Measurements from ENCODE around the gene TBC1D3B.
"Not testable (repeated sequence)": the region's sequence is repeated elsewhere in the genome, so short reads cannot be mapped to it uniquely, and the experiment has no call there.

The TBC1D3B gene

GRCh38 chr17:36201102-36201501 is 24.7 kb upstream of the TBC1D3B start:
- not testable (repeated sequence) for DNase-seq (ENCODE audit: low read depth in 2 of 2)

DNA sequence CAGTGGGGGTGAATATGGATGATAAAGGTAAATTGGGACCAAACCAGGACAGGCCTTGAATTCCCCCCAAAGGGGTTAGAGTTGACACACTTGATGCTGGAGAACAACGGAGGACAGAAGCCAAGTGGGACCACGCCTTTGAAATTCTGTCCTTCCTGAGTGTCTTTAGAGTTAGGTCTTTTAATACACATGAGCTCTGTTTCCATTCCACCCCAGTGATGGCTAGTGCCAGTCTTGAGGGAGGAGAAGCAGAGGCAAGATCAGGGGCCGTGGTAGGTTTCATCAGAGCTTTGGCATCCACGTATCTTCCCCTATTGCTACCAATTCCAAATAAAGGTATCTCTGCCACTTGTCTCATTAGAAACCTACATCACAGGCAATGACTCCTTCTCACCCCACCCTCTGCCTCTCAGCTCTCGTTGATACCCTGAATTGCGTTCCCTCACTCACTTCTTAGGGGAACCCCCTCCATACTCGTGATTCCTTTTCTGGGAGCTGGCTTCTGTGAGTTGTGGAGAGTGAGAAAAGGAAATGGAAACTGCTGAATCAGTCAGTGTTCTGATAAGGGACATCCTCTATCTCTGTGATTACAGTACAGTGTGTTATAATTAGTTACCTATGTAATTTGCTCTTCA is 22.5 kb upstream of the TBC1D3B start:
- no peak for DNase-seq (ENCODE audit: low read depth in 2 of 2)

GRCh38 chr17:36197387-36197703 is 20.9 kb upstream of the TBC1D3B start:
- no peak for DNase-seq (ENCODE audit: low read depth in 2 of 2)

- no peak for DNase-seq (ENCODE audit: low read depth in 2 of 2)
Measured at GRCh38 chr17:36196131-36196486, 19.7 kb upstream of the TBC1D3B start.

DNA sequence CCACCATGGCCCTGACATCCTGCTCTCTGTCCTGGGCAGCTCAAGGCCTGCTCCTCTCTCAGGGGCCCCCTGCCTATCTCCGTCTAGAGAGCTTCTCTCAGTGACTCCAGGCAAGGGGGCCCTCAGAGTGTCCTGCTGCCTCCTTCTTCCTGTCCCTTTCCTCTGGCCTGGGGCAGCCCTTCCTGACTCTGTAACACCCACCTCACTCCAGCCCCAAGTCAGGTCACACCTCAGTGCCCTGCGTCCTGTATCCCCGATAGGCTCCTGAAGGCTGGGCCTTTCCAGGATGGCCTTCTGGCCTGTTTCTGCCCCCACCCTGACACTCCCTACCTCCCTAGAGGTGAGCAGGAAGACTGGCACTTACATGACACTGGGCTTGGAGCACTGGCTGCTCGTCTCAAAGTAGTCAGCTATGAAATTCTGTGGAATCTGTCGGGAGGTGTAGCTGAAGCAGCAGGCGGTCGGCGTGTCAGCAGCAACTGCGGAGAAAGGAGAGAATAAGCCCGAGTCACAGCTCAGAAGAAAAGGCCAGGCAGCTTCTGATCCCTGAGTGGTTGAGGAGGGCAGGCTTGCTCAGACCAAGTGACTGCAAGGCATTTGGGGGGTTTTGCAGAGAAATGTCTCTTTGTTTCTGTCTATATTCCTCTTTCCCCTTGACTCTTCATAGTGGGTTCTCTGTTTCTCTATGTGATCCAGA is 19.1 kb upstream of the TBC1D3B start:
- DNase-seq (ENCODE audit: low read depth in 2 of 2), result no peak

DNA sequence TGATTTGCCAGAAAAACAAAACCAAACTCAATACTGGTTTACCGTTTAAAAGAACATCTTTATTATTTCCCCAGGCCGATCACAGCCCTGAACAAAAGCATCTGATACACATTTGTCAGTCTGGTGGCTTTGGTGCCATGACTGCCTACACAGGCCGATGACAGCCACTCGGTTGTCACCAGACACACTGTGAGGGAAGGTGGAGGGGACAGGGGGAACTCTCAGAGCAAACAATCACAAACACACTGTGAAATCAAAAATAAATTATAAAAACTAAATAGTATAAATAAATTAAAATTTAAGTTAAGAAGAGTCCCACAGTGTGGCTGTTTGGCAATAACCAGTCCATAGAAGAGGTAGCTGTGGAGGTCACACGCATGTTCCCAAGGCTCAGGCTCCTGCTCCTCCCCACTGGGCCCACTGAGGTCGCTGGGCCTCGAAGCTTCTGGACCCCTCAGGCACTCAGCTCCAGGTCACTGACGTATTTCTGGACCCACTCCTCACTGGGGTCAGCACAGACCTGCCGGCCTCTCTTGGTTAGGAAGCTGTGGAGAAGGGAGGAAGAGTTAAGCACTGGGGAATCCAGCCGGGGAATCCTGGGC is 18.5 kb upstream of the TBC1D3B start:
- DNase-seq (ENCODE audit: low read depth in 2 of 2), result not testable (repeated sequence)

DNA sequence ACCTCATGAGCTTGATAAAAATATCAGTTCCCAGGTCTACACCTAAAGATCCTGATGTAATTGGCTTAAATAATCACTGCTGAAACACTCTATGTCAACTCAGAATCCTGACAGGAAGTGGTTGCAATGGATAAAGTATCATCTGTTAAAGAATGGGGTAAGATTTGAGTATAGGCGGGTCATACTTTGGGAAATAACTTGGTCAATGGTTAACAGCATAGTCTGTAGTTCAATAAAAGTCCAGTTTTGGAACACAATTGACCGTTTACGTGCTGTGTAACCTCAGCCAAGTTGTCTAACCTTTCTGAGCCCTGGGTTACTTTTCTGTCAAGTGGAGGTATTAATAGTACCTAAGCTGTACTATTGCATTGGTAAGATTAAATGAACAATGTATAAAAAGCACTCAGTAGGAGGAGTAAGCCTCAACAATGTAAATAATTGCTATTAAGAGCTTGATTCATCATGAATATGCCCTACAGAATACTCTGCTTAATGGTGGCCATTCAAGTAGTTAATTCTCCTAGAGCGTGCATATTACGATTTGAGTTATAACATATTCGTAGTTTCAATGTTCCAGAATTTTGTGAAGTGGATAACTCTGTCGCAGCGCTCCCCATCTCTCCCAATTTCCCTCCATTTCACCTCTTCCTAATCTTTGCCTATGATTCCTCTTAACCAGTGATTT is 17.9 kb upstream of the TBC1D3B start:
- not testable (repeated sequence) for DNase-seq (ENCODE audit: low read depth in 2 of 2)

DNA sequence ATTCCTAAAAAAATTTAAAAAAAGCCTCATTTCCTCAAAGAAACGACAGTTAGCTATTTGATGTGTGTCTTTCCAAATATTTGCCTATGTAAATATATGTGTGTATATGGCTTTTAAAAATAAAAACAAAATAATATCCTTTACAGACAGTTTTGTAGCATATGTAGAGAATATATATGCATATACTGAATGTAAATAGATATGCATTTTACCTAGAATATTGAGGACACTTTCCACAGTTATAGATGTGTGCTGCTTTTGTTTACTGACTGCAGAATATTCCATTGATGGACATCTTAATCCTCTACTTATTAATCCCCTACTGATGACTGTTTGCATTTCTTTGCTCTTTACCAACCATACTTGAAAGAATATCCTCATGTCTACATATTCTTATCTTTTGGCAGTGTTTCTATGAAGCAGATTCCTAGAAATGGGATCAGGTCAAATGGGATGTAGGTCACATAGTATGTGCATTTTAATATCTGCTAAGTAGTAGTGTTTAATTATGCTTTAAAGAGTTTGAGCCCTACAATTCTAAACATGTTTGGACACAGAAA is 16.9 kb upstream of the TBC1D3B start:
- DNase-seq (ENCODE audit: low read depth in 2 of 2), result no peak

GRCh38 chr17:36190549-36191330 is 14.3 kb upstream of the TBC1D3B start:
- not testable (repeated sequence) for DNase-seq (ENCODE audit: low read depth in 2 of 2)

GRCh38 chr17:36189993-36190392 is 13.6 kb upstream of the TBC1D3B start:
- not testable (repeated sequence) for DNase-seq (ENCODE audit: low read depth in 2 of 2)

DNA sequence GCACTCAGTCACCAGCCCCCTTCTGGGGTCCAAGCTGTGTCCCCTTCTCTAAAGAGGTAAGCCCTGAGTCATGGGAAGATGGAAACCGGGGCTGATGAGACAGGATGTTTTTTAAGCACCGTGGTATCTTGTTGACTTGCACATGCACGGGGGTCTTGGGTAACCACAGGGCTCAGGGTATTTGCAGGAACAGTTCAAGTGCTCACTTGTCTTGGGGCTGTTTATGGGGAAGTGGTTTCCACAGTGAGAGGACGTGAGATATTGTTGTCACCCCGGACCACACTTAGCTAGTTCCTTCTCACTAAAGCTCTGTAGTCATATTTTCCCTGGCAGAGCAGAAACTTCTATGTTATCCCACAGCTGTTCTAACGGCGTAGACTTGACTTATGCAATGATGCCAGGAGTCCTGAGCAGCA is 12.5 kb upstream of the TBC1D3B start:
- DNase-seq (ENCODE audit: low read depth in 2 of 2), result no peak

GRCh38 chr17:36187943-36188665 is 11.7 kb upstream of the TBC1D3B start:
- DNase-seq (ENCODE audit: low read depth in 2 of 2), result not testable (repeated sequence)

DNA sequence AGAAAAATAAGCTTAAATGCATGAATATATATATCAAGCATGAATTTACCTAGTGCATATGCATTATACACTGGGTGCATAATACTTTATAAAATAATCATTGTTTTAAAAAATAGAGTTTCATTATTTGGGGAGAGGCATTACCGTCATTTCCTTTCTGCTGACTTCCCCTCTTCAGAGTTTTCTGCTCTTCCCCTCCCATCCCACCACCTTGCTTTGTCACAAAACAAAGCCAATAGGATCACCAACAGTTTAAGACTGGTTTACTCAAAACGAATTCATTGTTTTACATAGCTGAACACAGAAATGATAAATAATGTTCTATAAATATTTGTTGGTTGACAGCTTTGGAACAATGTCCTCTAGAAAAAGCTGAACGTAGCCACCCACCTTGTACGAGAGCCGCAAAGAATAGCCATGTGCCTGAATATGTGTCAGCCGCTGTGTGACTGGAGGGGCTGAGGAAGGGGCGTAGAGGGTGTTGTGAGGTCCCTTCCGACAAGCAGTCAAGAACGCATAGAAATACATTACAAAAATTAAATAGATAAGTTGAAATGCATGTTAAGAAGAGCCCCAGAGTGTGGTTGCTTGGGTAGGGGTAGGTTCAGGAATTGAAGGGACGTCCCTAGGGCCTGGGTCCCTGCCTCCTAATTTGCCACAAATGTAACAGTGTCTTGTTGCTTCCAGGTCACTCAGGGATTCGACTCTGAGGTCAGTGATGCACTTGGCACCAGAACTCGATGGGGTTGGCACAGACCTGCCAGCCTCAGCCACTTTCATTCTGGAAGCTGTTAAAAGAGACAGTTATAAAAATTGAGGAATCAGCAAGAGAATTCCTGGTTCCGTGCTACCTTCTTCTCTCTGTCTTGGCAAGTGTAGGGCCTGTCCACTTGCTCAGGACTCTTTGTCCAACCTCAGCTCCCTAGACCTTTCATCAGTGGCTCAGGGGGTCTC is 10.7 kb upstream of the TBC1D3B start:
- DNase-seq (ENCODE audit: low read depth in 2 of 2), result not testable (repeated sequence)

DNA sequence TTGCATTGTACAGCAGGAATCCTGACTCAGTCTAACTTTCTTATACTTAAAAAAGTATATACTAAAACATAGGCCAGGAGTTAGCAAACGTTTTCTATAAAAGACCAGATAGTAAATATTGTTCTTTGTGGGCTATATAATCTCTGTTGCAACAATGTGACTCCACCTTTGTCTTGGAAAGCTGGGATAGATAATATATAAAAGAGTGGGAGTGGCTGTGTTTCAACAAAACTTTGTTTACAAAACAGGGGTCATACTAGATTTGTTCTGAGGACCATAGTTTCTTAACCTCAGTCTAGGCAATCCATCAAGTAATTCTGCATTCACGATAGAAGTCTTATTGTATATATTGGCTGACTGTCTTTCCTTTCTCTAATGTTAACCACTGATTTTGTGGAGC is 9.0 kb upstream of the TBC1D3B start:
- DNase-seq (ENCODE audit: low read depth in 2 of 2), result no peak

GRCh38 chr17:36184023-36184765 is 7.8 kb upstream of the TBC1D3B start:
- DNase-seq (ENCODE audit: low read depth in 2 of 2), result no peak

- peak; percentile 19 to 26 for DNase-seq (ENCODE audit: low read depth in 2 of 2)
Measured at GRCh38 chr17:36183001-36183971, 6.8 kb upstream of the TBC1D3B start.

DNA sequence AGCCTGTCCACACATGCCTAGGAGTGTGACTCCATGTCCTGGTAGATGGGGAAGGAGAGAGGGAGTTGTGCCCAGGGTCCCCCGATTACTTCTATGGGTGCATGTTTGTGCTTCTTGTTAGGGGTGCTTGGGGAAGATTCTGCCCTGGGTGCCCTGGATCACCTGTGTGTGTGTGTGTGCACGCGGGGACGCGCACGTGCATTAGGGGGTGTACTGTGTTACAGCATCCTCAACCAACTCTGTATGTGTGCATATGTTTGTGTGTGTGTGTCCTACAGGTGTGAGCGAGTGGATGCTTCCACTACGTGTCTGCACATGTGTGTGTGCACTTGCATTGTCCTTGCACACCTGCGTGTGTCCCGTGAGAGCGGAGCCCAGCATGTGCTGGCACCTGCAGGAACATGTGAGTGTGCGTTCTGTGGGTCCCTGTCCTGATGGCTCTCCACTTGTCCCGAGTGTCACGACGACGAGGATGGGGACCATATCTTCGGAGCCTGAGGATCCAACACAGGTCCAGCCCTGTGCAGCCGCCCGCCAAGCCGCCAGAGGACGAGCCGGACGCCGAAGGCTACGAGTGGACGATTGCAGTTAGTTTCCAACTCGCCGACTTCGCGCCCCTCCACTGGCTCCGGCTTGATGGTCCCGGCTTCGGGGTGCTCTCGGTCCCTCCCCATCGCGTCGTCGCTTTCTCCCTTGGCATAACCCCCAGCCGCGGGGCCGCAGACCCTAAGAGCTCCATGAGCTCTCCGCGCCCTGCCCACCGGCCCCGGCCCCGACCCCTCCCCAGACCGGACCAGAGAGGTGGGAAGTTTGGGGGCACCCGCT is 6.0 kb upstream of the TBC1D3B start:
- no peak for DNase-seq (ENCODE audit: low read depth in 2 of 2)

Measured in fibroblast of skin of left quadriceps (primary cell).